Measurements from ENCODE around the gene GSG1. TPM values are rescaled to one million over a fixed set of nuclear protein-coding genes. Genes with fewer than 3 reads are reported as not detected.
A peak's percentile ranks its signal among the peaks of the same experiment; 100 is the strongest.

The GSG1 gene
- total and polyA plus RNA-seq, 11 donors, result not detected

DNA sequence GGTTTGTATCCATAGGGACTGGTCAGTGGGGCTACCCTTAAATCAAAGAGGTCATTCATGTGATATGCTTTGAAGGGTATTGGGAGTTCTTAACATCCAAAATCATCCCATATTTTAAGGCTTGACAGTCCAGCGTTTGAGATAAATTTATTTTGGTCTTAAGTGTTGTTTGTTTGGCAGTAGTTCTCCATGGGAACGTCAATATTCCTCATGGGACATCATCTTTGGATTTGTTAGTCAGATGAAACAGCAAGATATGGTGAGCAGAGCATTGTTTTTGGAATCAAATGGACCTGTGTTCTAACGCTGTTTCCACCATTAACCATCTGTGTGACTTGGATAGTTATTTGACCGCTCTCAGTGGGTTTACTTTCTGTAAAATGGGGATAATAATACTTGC lies 45.9 kb upstream of the GSG1 start:
- DNase-seq (no peak), ATAC-seq (peak in 1 of 4 donors; percentile 20)
- intact Hi-C loops (cut with DNase I), result loop anchor here in 4 of 10 donors (5.0 kb wide), 2 partner anchors 47 to 48 kb away; partner anchors contain the start of genes GSG1 (in 4 of the 4) and EMP1 (in 1 of the 4)
- TF ChIP-seq CTCF (IDR thresholded peaks at IDR 0.05), result no peak
- TF ChIP-seq POLR2A (IDR thresholded peaks at IDR 0.05), result no peak
- WGBS, 4 donors, result 49 to 65% (median 60%) methylated on average over 4 of the region's 4 CpGs
- Histone ChIP-seq H3K4me3 (no peak overlapping the region), H3K9me3 (peaks cover 0 to 5% (median 0%) of the 10 kb centered on the region in 12 donors), H3K27ac (peak overlapping the region in 2 of 12 donors; percentile 53 to 56), H3K4me1 (peaks cover 0 to 59% (median 13%) of the 10 kb centered on the region in 12 donors), H3K27me3 (no peaks in the 10 kb centered on the region), H3K36me3 (no peaks in the 10 kb centered on the region)

DNA sequence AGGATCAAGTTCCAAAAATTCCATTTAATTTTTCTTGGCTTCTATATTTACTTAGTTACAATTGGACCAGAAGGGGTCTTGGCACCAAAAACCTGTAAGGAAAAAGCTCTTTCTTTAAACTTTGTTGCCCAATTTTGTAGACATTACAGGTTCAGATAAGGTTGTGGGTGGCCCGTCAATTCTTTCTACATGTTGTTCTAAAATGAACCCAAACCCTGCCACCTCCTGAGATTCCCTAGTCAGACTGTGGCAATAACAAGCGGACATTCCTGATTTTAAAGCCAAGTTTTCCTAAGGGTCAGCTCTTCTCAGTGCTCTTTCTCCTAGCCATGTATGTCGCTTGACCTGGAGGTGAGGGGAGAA lies 45.0 kb upstream of the GSG1 start:
- peak in 2 of 4 donors; percentile 21 to 23 for ATAC-seq
- WGBS, 4 donors, result 81 to 90% (median 84%) methylated on average over 3 of the region's 3 CpGs
- Histone ChIP-seq H3K4me3 (no peak overlapping the region), H3K27me3 (no peaks in the 10 kb centered on the region), H3K9me3 (peaks cover 0 to 5% (median 0%) of the 10 kb centered on the region in 12 donors), H3K27ac (peak overlapping the region in 7 of 12 donors; percentile 12 to 56 (median 30)), H3K4me1 (peaks cover 0 to 49% (median 13%) of the 10 kb centered on the region in 12 donors), H3K36me3 (no peaks in the 10 kb centered on the region)
- intact Hi-C loops (cut with DNase I), result loop anchor here in 4 of 10 donors (5.0 kb wide), 2 partner anchors 46 to 49 kb away; partner anchors contain the start of genes GSG1 (in 4 of the 4) and EMP1 (in 1 of the 4)
- DNase-seq, result no peak
- no peak for TF ChIP-seq POLR2A (IDR thresholded peaks at IDR 0.05)
- TF ChIP-seq CTCF (IDR thresholded peaks at IDR 0.05), result no peak

DNA sequence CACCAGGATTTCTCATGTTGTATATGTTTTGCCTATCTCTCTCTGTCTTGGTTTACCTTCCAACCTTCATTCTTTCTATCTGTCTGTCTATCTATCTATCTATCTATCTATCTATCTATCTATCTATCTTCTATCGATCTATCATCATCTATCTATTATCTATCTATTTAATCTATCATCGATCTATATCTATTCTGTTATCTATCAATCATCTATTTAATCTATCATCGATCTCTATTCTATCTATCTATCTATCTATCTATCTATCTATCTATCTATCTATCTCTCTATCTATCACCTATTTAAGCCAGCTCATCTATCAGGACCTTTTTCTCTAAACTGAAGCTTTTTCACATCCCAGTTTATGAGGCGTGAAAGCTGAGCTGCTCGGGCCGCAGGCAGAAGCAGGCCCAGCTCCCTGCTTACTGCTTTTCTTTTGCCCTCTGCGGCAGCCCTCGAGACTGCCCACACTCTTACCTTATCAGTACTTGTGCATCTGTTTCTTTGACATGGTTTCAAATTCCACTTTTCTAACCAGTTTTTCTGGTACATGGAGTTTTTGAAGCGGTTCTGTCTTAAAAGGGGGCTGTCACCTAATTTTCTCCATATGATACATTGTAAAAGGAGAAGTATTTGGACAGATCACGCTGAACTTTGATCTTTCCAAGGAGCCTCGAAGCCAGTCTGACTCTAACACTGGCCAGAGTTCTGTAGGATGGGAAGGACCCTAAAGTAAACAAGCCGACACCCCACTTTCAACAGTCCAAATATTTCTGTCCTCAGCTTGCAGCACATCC lies 44.4 kb upstream of the GSG1 start:
- Histone ChIP-seq H3K27ac (peak overlapping the region in 7 of 12 donors; percentile 12 to 56 (median 43)), H3K9me3 (peaks cover 0 to 5% (median 0%) of the 10 kb centered on the region in 12 donors), H3K4me1 (peaks cover 0 to 44% (median 13%) of the 10 kb centered on the region in 12 donors), H3K36me3 (no peaks in the 10 kb centered on the region), H3K27me3 (no peaks in the 10 kb centered on the region), H3K4me3 (no peak overlapping the region)
- ATAC-seq (peak in 2 of 4 donors; percentile 31 to 45), DNase-seq (no peak)
- WGBS, 4 donors, result 70 to 80% (median 77%) methylated on average over 12 of the region's 12 CpGs
- TF ChIP-seq CTCF (IDR thresholded peaks at IDR 0.05) (no peak), POLR2A (IDR thresholded peaks at IDR 0.05) (no peak)
- intact Hi-C loops (cut with DNase I), result loop anchor here in 4 of 10 donors (5.0 kb wide), 2 partner anchors 46 to 49 kb away; partner anchors contain the start of genes GSG1 (in 4 of the 4) and EMP1 (in 1 of the 4)

DNA sequence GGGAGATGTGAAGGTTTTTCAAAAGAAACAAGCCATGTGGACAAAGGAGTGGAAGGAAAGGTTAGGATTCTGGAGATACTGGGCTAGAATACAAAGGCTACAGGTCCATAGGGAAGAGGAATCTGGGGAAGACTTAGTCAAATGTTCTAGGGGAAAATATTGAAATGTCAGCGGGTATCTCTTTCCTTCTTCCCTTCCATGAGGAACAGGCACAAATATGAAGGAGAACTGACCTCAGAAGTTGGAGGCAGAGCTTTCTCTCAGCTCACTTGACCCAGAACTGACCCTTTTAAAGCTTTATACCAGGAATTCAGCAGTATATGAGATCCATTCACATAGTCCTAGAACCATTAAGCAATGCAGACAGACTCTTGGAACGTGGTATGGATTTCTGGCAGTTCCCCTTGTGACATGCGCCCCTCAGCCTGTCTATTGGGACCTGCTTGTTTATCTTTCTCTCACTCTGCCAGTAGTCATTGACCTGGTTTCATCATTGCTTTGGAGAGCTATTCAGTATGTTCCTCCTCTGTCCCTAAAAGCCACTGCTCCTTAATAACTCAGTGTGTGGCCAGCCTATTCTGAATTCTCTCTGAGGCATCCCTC lies 43.0 kb upstream of the GSG1 start:
- Histone ChIP-seq H3K27ac (peak overlapping the region in 11 of 12 donors; percentile 7 to 65 (median 32)), H3K4me1 (peaks cover 0 to 36% (median 11%) of the 10 kb centered on the region in 12 donors), H3K27me3 (no peaks in the 10 kb centered on the region), H3K9me3 (peaks cover 0 to 3% (median 0%) of the 10 kb centered on the region in 12 donors), H3K36me3 (no peaks in the 10 kb centered on the region), H3K4me3 (no peak overlapping the region)
- ATAC-seq, result peak; percentile 48 to 84 (median 66)
- TF ChIP-seq CTCF (IDR thresholded peaks at IDR 0.05), result no peak
- TF ChIP-seq POLR2A (IDR thresholded peaks at IDR 0.05), result no peak
- peak in 1 of 5 donors; percentile 37 for DNase-seq
- WGBS, 4 donors, result 67 to 79% (median 75%) methylated on average over 3 of the region's 3 CpGs
- intact Hi-C loops (cut with DNase I), result loop anchor here in 4 of 10 donors (5.0 kb wide), 2 partner anchors 44 to 51 kb away; partner anchors contain the start of genes GSG1 (in 4 of the 4) and EMP1 (in 1 of the 4)

Data from heart left ventricle (tissue), 16 donors.